K562 (cell line): ENCODE measurements around the gene CDCA4. TPM values are rescaled to one million over a fixed set of nuclear protein-coding genes. Genes with fewer than 3 reads are reported as not detected.
A peak's percentile ranks its signal among the peaks of the same experiment; 100 is the strongest.

Experiments
- EP400 ChIP-seq: fragments of 450-650 bp; IDR thresholded peaks from 2 replicates; pipeline ENCODE4 v1.6.1; 2017; ENCODE audit warnings: antibody characterized with exemption, mild to moderate bottlenecking, moderate library complexity
- FOXK2 ChIP-seq, 2 experiments: fragments of 450-650 bp; IDR thresholded peaks in 1 of 2; conservative IDR thresholded peaks in 1 of 2; 2 replicates each; pipeline ENCODE4 v1.6.1; 2016; ENCODE audit warnings: low read depth in 2 of 2, mild to moderate bottlenecking in 1 of 2
- FUS ChIP-seq: fragments of 200-400 bp; formaldehyde crosslinking; optimal IDR thresholded peaks from 2 replicates; pipeline ENCODE3; 2017; ENCODE audit warnings: low read depth, low read length
- HNRNPL ChIP-seq: fragments of 200-400 bp; formaldehyde crosslinking; IDR thresholded peaks from 2 replicates; pipeline ENCODE4 v1.6.1; 2017; ENCODE audit warnings: low read depth, mild to moderate bottlenecking, low read length
- KAT2B ChIP-seq: IDR thresholded peaks from one replicate; pipeline ENCODE4 v1.6.1; 2012; ENCODE audit warnings: low read depth, mild to moderate bottlenecking, control low read depth, inconsistent platforms, low read length, moderate library complexity
- MCM7 ChIP-seq, 2 experiments: fragments of 450-650 bp; IDR thresholded peaks; 2 replicates each; pipeline ENCODE4 v1.6.1; 2016 to 2018
- NFYB ChIP-seq: IDR thresholded peaks from 2 replicates; pipeline ENCODE4 v1.6.1; 2011; ENCODE audit warnings: mild to moderate bottlenecking, moderate library complexity; ENCODE audit not compliant: insufficient read length; ENCODE audit errors: extremely low read depth
- TGIF2 ChIP-seq: sonication (generic); formaldehyde crosslinking; IDR thresholded peaks from 2 replicates; pipeline ENCODE4 v1.8.1; 2022; ENCODE audit warnings: mild to moderate bottlenecking, missing genetic modification reagents, moderate library complexity
- THAP12 ChIP-seq: fragments of 250-450 bp; sonication (Bioruptor Pico); IDR thresholded peaks from 2 replicates; pipeline ENCODE4 v1.9.0; 2021; ENCODE audit warnings: mild to moderate bottlenecking, inconsistent platforms
- ZBTB49 ChIP-seq: sonication (generic); formaldehyde crosslinking; IDR thresholded peaks from 2 replicates; pipeline ENCODE4 v1.8.0; 2022; ENCODE audit warnings: missing genetic modification reagents, mild to moderate bottlenecking, borderline replicate concordance
- ZFX ChIP-seq: sonication (generic); formaldehyde crosslinking; IDR thresholded peaks from 2 replicates; pipeline ENCODE4 v1.8.0; 2022; ENCODE audit warnings: mild to moderate bottlenecking, missing genetic modification reagents, moderate library complexity
- polyA plus RNA-seq, 8 experiments: library from polyadenylated mRNA; depleted of rRNA in 4 of 8; stranded (reverse) in 5 of 8; unstranded in 3 of 8; fragments of >200 nt; fragmentation: Nextera tagmentation in 2 of 8; fragmentation: Illumina TruSeq in 1 of 8; extraction: Ambion mirVana in 2 of 8; extraction: Trizol in 1 of 8; gene quantifications; 2 replicates each; pipeline versions ENCODE4 v1.2.1 to v1.2.3, GENCODE V29; 2011 to 2014; ENCODE audit warnings: inconsistent platforms in 1 of 8, missing spikeins in 1 of 8
- total RNA-seq, 7 experiments: library from RNA; depleted of rRNA in 6 of 7; stranded (reverse); fragments of >200 nt in 6 of 7; fragmentation: Illumina TruSeq in 2 of 7; extraction: Trizol in 2 of 7; gene quantifications; 2 replicates each; pipeline versions ENCODE4 v1.2.1 to v1.2.3, GENCODE V29; 2011 to 2021; ENCODE audit warnings: low replicate concordance in 1 of 7
- TF ChIP-seq, protein P1 (sequence below): fragments of 150-350 bp; conservative IDR thresholded peaks from 2 replicates; pipeline ENCODE4 v1.6.1; 2014; ENCODE audit warnings: low read length

The CDCA4 gene
- total and polyA plus RNA-seq, 9 of the 15 experiments (the other 6 are each of a cell fraction or from before 2014, with no cell fraction given) = 6.6 to 44.2 (median 23.0) TPM

DNA sequence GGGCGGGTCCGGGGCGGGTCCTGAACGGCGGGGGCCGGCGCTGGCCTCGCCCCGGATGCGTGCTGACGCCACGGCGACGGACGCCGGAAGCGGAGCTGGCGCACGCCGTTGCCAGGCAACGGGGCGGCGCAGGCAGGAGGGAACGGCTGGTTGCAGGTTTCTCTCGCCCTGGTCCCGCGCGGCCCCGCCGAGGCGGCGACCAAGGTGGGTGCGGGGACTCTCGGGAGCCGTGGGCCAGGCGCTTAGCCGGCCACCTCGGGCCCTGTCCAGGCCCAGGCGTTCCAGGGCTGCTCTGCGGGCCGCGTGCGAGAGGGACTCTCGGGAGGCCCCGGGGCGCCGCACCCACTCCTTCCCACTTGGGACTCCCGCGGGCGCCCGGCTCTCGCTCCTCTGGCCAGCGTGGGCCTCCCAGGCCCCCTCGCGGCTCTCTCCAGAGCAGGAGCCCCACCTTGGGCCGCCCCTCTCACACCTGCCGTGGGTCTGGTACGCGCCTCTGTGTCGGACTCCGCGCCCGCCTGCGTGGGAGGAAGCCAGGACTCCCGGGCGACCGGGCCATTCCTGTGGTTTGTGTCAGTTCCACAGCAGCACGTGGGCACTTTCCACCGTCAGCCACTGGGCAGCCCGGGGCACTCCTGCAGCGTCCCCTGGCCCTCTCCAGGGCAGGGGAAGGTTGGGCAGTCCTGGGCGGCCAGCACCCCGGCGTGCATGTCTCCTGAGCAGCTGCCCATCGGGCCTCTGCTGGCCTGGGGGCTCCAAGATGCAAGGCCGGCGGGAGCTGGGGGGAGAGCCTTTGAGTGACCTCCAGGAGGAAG lies 35.0 kb downstream of the CDCA4 start, which contains the start of gene CLBA1 (continued):
- TF ChIP-seq, protein P1, sequence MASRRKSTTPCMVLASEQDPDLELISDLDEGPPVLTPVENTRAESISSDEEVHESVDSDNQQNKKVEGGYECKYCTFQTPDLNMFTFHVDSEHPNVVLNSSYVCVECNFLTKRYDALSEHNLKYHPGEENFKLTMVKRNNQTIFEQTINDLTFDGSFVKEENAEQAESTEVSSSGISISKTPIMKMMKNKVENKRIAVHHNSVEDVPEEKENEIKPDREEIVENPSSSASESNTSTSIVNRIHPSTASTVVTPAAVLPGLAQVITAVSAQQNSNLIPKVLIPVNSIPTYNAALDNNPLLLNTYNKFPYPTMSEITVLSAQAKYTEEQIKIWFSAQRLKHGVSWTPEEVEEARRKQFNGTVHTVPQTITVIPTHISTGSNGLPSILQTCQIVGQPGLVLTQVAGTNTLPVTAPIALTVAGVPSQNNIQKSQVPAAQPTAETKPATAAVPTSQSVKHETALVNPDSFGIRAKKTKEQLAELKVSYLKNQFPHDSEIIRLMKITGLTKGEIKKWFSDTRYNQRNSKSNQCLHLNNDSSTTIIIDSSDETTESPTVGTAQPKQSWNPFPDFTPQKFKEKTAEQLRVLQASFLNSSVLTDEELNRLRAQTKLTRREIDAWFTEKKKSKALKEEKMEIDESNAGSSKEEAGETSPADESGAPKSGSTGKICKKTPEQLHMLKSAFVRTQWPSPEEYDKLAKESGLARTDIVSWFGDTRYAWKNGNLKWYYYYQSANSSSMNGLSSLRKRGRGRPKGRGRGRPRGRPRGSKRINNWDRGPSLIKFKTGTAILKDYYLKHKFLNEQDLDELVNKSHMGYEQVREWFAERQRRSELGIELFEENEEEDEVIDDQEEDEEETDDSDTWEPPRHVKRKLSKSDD = no peak
- TF ChIP-seq NFYB (no peak), THAP12 (no peak), ZBTB49 (CRISPR knock-in tag) (no peak), MCM7 (IDR thresholded peaks at IDR 0.05) (no peak), HNRNPL (no peak), EP400 (no peak; the same call in 1 of the 2 replicates), FUS (no peak), KAT2B (no peak), FOXK2 (conservative IDR thresholded peaks at IDR 0.05 in 1 of 2, IDR thresholded peaks at IDR 0.05 in 1 of 2; ENCODE audit: low read depth in 2 of 2) (no peak), TGIF2 (CRISPR knock-in tag) (0 out of 2 replicates have a peak, but pooled peaks have one; percentile 28), ZFX (CRISPR knock-in tag) (peak; percentile 49)
